Brain microvascular endothelial cell (primary cell): ENCODE measurements around the gene GARNL3.
A peak's percentile ranks its signal among the peaks of the same experiment; 100 is the strongest.

Experiments used
- DNase-seq: peaks from one replicate; pipeline ENCODE4 v3.0.0-alpha.2; 2020
- H3K27ac ChIP-seq: fragments of 250-450 bp; sonication (Bioruptor Pico); 2 replicates; pipeline ENCODE4 v1.5.1; 2020; ENCODE audit warnings: mild to moderate bottlenecking, moderate library complexity
- H3K27me3 ChIP-seq: fragments of 250-450 bp; sonication (Bioruptor Pico); replicated peaks from 2 replicates; pipeline ENCODE4 v1.5.1; 2020; ENCODE audit warnings: mild to moderate bottlenecking
- H3K36me3 ChIP-seq: fragments of 250-450 bp; sonication (Bioruptor Pico); replicated peaks from 2 replicates; pipeline ENCODE4 v1.5.1; 2020; ENCODE audit warnings: mild to moderate bottlenecking
- H3K4me3 ChIP-seq: 2 replicates; pipeline ENCODE4 v1.5.1; 2011; ENCODE audit warnings: low read depth, mild to moderate bottlenecking, control low read depth, low read length, moderate library complexity
- in situ Hi-C: cut with HindIII; loops from 2 replicates; pipeline ENCODE4 v1.10.0; 2017; ENCODE audit warnings: low sequenced_read_pairs, low pct_ligation_motif_present
- TF ChIP-seq, protein P1 (sequence below): IDR thresholded peaks from 2 replicates; pipeline ENCODE4 v1.5.1; 2011; ENCODE audit warnings: low read depth, mild to moderate bottlenecking, moderate library complexity, low read length, control low read depth, inconsistent platforms; ENCODE audit errors: missing control alignments

GARNL3 gene

DNA sequence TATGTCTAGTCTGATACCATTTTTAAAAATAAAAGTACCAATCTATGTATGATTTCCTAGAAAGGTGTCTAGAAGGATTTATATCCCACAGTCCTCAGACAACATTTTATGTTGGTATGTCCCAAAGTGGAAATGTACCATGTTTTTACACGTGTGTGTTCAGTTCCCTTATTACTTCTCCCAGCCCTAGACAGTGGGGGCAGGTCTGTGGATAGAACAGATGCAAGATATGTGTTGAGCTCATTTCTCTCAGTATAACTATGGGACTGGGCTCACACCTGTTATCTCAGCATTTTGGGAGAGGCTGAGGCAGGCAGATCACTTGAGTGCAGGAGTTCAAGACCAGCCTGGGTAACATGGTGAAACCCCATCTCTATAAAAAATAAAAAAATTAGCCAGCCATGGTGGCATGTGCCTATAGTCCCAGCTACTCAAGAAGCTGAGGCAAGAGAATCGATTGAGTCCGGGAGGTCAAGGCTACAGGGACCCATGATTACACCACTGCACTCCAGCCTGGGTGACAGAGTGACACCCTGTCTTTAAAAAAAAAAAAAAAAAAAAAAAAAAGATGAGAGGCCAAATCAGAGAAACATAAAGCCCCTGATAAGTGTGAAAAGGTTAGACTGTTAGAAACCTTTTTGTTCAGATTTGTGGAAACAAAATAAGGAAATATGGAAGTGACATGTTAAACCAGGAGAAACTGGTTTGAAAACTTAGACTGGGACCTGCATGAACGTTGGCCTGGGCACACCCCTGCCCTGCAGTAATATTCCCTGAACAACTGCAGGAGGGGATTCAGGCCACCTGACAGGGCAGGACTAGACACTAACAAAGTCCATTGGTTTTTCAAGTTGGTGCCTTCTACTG lies 125.0 kb downstream of the GARNL3 start:
- no peak overlapping the region for H3K27ac ChIP-seq
- no peaks in the 10 kb centered on the region for H3K36me3 ChIP-seq
- H3K27me3 ChIP-seq, result peaks cover 10% of the 10 kb centered on the region
- in situ Hi-C loops, result no loop called here
- H3K4me3 ChIP-seq, result no peak overlapping the region
- TF ChIP-seq, protein P1, sequence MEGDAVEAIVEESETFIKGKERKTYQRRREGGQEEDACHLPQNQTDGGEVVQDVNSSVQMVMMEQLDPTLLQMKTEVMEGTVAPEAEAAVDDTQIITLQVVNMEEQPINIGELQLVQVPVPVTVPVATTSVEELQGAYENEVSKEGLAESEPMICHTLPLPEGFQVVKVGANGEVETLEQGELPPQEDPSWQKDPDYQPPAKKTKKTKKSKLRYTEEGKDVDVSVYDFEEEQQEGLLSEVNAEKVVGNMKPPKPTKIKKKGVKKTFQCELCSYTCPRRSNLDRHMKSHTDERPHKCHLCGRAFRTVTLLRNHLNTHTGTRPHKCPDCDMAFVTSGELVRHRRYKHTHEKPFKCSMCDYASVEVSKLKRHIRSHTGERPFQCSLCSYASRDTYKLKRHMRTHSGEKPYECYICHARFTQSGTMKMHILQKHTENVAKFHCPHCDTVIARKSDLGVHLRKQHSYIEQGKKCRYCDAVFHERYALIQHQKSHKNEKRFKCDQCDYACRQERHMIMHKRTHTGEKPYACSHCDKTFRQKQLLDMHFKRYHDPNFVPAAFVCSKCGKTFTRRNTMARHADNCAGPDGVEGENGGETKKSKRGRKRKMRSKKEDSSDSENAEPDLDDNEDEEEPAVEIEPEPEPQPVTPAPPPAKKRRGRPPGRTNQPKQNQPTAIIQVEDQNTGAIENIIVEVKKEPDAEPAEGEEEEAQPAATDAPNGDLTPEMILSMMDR, result no peak
- DNase-seq, result no peak

DNA sequence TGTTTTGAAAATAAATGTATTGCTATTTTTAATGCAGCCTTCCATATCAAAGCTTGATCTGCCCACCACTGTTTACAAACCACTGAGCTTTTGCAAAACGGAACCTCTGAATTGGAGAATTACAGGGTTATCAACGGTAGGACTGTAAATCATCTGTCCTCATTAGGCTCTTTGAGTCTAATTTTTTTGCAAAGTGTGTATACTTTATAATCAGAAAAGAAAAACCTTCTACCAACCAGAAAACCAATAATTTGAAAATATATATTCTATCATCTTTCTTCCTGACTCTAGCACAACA lies 125.6 kb downstream of the GARNL3 start:
- peaks cover 6% of the 10 kb centered on the region for H3K27me3 ChIP-seq
- no peak for DNase-seq
- no peak overlapping the region for H3K27ac ChIP-seq
- TF ChIP-seq, protein P1, result no peak
- in situ Hi-C loops, result no loop called here
- no peak overlapping the region for H3K4me3 ChIP-seq
- no peaks in the 10 kb centered on the region for H3K36me3 ChIP-seq

DNA sequence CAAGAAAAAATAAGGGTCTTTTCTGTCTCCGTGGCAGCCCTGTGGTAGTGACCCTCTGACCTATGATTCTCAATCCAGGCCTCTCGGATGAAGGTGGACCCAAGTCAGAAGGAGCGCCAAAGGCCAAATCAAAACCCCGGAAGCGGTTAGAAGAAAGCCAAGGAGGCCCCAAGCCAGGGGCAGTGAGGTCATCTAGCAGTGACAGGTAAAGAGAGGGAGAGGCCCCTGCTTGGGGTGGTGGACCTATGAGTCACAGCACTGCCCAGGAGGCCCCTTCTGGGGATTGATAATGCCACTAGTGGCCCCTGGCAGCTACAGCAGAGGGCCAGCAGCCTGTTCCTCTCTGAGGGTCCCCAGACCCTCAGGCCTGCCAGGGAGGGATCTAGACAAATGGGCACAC lies 126.0 kb downstream of the GARNL3 start:
- peaks cover 3% of the 10 kb centered on the region for H3K27me3 ChIP-seq
- no peaks in the 10 kb centered on the region for H3K36me3 ChIP-seq
- in situ Hi-C loops, result no loop called here
- TF ChIP-seq, protein P1, result no peak
- H3K4me3 ChIP-seq, result no peak overlapping the region
- H3K27ac ChIP-seq, result no peak overlapping the region
- DNase-seq, result no peak

DNA sequence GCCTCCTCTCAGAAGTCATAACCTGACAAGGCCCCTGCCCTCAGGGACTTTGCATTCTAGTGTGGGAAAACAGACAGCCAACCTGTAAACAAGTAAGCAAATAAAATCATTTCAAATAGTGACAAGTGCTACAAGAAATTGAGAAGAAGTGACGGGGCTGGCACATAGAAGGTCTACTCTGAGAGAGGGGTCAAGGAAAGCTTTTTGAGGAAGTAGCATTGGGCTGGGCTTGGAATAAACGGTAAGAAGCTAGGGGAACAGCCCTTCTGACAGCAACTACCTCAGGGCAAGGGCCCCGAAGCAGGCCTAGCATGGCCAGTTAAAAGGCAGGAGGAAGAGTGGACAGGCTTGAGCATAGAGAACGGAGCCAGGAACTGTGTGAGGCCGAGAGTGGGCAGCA lies 127.6 kb downstream of the GARNL3 start:
- DNase-seq, result no peak
- in situ Hi-C loops, result no loop called here
- H3K36me3 ChIP-seq, result no peaks in the 10 kb centered on the region
- no peak overlapping the region for H3K27ac ChIP-seq
- no peak overlapping the region for H3K4me3 ChIP-seq
- no peaks in the 10 kb centered on the region for H3K27me3 ChIP-seq
- TF ChIP-seq, protein P1, result no peak

DNA sequence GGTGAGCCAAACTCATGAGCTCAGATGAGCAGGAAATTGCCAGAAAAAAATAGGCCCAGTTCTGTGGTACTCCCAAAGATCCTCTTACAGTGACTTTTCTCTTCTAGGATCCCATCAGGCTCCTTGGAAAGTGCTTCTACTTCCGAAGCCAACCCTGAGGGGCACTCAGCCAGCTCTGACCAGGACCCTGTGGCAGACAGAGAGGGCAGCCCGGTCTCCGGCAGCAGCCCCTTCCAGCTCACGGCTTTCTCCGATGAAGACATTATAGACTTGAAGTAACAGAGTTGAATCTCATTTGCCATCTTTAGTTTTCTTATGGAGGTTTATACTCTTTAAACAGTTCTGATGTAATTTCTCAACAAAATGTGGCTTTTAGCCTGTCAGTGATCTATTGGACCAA lies 128.4 kb downstream of the GARNL3 start:
- no peak for DNase-seq
- no peaks in the 10 kb centered on the region for H3K27me3 ChIP-seq
- no peak overlapping the region for H3K4me3 ChIP-seq
- no peak overlapping the region for H3K27ac ChIP-seq
- in situ Hi-C loops, result no loop called here
- H3K36me3 ChIP-seq, result no peaks in the 10 kb centered on the region
- TF ChIP-seq, protein P1, result no peak

DNA sequence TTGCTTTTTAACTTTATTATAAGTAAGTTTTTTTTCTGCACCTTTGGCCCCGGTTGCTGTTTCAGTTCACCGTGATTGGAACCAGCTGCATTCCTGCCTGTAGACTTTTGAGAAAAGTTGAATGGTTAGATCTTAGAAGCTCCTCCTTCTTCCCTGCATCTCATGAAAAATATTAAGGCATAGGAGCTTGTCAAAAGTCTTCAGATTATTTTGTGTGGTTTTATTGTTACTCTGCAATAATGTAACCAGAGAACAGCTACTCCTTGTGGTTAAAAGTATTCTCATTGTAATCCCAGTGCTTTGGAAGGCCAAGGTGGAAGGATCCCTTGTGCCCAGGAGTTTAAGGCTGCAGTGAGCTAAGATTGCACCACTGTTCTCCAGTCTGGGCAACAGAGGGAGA lies 129.1 kb downstream of the GARNL3 start:
- H3K27ac ChIP-seq, result no peak overlapping the region
- no peaks in the 10 kb centered on the region for H3K36me3 ChIP-seq
- no peak for DNase-seq
- no peak overlapping the region for H3K4me3 ChIP-seq
- TF ChIP-seq, protein P1, result peak; percentile 33
- in situ Hi-C loops, result no loop called here
- no peaks in the 10 kb centered on the region for H3K27me3 ChIP-seq
